ENCODE results near the gene PLOD3. TPM values are rescaled to one million over a fixed set of nuclear protein-coding genes. Genes with fewer than 3 reads are reported as not detected.

PLOD3 gene
- total and polyA plus RNA-seq, 2 of the 8 experiments (the other 6 are each of a cell fraction or from before 2014, with no cell fraction given) = 28.4 to 47.2 TPM

DNA sequence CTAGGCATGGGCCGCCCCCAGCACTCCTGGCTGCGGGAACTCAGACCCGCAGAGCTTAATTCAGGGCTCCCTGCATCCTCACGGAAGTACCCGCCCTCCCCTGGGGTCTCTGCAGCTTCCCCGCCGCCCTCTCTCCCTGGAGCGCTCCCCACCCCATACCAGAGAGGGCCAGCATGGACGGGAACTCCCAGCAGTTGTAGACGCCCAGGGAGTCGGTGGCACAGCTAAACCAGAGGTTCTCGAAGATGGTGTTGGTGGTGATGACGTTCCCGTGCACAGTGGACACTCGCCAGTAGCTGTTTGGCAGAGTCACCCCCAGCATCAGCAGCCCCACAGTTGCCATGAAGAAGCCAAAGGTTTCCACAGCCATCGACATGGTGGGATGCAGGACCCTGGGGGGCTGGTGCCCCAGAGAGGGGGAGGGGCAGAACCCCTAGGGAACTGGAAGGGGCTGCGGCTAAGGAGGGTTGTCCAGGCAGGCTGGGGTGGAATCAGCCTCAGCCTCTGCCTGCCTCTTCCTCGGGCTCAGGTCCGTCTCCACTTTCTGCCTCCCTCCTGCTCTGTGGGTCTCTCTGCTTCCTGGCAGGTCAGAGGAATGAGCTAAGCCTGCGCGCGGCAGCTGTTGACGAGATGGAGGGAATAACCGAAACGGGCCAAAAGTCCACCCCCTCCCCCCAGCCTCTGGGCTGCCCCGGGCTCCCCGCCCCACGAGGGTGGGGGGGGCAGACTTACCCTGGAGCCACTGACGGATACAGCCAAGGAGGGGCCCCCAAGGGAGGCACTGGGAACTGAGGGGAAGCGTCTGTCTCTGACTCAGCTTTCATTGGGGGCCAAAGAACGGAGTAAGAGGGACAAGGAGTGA lies 20.1 kb upstream of the PLOD3 start, which contains the start of gene CLDN15 (continued):
- TF ChIP-seq BACH1 (IDR thresholded peaks at IDR 0.05; ENCODE audit: low read length) (no peak), PHF8 (conservative IDR thresholded peaks at IDR 0.05; ENCODE audit: low read depth, low read length) (no peak), YY1 (IDR thresholded peaks at IDR 0.05; ENCODE audit: low read depth, low read length) (no peak), JUN (IDR thresholded peaks at IDR 0.05; ENCODE audit: low read depth, low read length) (no peak), TCF12 (IDR thresholded peaks at IDR 0.05; ENCODE audit: low read depth, low read length) (no peak), RBBP5 (IDR thresholded peaks at IDR 0.05; ENCODE audit: borderline replicate concordance, low read depth, low read length) (no peak)
